D341Med (cell line): ENCODE data around the gene SNRNP25.

Experiments used
- DNase-seq: peaks from one replicate; pipeline ENCODE4 v3.0.0; 2012; ENCODE audit warnings: low spot score

The SNRNP25 gene

DNA sequence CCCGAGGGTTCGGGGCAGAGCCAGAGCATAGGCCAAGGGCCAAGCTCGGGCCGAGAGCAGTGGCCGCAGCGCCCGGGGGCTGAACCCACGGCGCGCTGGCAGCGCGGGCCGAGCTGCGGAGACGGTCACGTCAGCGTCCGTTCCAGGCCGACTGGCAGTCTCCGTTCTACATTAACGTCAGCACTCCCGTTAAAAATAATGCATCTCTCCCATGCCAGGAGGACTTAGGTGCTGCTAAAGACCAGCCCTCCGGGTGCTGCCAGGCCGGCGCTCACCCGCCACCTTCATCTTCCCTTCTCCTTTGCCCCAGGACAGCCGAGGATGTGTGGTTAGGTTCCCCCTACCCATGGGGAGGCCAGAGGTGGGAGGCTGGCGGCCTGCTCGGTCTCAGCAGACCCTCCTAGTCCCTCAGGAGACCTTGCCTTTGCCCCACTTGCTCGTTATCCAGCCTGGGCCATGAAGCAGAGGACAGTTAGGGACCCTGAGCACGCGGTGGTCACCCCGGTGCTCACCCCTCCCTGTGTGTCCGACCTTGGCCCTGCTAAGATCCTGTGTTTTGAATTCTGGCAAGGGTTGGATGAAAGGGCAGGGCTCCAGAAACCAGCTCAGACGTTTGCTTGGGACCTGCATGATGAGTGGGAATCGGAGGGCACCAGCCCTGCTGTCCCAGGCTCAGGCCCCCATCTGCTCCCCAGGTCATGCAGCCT lies 25.0 kb downstream of the SNRNP25 start:
- no peak for DNase-seq

DNA sequence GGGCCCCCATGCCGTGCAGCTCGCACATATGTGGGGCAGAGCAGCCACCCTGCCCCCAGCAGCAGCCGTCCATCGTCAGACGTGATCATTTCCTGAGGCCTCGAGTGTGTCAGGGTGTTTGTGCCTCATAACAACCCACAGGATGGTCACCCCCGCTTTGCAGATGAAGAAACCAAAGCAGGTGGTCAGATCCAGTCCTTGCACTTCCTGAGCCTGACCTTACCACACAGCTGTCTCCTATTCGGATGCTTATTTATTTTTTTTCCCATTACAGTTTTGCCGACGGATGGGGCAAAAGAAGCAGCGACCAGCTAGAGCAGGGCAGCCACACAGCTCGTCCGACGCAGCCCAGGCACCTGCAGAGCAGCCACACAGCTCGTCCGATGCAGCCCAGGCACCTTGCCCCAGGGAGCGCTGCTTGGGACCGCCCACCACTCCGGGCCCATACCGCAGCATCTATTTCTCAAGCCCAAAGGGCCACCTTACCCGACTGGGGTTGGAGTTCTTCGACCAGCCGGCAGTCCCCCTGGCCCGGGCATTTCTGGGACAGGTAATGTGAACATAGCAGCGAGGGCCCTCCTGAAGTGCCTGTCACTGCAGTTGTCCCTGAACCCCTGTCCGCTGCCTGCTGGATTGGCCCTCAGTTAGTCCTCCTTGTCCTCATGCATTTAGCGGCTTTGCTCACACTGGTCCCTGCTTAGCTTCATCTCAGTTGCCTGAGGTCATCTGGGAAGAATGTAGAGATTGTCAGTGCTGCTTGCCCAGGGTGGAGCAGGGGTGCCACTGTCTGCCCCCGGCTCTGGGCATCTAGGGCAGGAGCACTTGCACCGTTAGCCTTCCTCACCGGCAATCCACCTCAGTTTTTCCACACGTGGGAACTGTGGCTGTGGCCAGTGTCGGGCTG lies 25.8 kb downstream of the SNRNP25 start:
- DNase-seq = no peak

DNA sequence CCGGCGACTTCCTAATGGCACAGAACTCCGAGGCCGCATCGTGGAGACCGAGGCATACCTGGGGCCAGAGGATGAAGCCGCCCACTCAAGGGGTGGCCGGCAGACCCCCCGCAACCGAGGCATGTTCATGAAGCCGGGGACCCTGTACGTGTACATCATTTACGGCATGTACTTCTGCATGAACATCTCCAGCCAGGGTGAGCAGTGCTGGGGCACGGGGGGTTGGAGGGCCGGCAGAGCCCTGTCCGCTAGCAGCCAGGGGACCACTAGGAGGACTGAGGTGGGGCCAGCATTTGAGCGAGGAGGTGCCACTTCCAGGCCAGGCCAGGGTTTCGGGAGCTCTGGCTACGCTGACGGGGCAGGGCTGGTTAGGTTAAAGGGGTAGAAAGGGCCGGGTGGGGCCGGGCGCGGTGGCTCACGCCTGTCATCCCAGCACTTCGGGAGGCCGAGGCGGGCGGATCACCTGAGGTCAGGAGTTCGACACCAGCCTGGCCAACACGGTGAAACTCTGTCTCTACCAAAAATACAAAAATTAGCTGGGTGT lies 29.5 kb downstream of the SNRNP25 start:
- DNase-seq = no peak

DNA sequence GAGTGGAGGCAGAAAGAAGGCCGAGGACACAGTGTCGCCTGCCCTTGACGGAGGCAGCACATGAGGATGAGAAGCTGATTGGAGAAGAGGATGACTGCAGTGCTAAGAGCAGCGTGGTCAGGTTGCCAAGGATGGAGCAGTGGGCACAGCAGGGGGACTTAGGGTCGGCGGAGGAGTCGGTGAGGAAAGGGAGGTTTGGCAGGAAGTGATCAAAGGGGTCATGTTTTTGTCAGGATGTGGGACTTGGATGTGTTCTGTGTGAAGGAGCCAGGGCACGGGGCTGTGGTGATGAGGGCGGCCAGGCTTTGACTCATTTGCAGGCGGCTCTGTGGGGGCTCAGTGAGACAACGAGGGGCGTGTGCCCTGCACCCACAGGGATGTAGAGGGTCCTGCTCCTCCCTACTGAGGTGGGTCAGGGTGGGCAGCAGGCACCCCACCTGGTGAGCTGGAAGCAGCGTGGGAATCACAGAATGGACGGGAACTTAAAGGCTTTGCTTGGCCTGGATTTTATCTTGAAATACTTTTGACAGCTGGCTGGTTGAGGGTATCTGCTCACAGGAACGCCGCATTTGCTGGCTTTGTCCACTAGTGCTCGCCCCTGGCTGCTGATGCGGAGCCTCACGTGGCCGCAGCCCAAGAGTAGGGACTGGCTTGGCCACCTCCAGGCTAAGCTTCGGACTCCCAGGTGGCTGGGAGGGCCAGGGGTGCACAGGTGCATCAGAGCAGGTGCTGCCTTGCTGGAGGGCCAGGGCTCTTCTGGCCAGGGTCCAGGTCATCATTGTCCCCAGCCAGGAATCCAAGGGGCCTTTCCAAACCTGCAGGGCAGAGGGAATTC lies 30.4 kb downstream of the SNRNP25 start:
- DNase-seq = no peak

DNA sequence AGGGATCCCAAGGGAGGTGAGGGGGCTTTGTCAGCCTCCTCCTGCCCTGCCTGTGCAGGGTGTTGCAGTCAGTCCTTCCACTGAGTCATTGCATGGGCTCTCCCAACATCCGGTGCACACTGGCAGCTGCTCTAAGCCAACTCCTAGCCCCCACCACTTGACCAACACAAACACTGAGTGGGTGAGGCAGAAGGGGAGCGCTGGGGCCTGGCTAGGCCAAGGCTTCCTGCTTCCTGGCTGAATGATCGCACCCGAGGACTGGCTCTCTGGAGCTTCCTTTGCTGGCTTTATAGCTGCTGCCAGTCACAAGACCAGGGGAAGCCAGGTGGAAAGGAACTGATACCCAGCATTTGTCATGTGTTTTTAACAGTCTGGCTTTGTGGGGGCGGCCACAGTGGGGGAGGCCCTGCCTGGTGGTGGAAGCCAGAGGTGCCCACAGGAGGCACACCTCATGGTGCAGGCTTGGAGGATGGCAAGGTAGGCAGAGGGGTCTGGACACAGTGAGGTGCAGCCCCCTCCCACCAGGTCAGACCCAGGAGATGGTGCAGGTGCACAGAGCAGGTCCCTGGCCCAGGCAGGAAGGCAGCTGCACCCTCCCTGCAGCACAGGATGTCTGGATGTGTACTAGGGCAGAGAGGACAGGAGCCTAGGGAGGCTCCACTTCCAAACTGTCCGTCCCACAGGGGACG lies 31.2 kb downstream of the SNRNP25 start:
- no peak for DNase-seq

DNA sequence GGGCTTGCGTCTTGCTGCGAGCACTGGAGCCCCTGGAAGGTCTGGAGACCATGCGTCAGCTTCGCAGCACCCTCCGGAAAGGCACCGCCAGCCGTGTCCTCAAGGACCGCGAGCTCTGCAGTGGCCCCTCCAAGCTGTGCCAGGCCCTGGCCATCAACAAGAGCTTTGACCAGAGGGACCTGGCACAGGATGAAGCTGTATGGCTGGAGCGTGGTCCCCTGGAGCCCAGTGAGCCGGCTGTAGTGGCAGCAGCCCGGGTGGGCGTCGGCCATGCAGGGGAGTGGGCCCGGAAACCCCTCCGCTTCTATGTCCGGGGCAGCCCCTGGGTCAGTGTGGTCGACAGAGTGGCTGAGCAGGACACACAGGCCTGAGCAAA lies 31.8 kb downstream of the SNRNP25 start:
- no peak for DNase-seq

DNA sequence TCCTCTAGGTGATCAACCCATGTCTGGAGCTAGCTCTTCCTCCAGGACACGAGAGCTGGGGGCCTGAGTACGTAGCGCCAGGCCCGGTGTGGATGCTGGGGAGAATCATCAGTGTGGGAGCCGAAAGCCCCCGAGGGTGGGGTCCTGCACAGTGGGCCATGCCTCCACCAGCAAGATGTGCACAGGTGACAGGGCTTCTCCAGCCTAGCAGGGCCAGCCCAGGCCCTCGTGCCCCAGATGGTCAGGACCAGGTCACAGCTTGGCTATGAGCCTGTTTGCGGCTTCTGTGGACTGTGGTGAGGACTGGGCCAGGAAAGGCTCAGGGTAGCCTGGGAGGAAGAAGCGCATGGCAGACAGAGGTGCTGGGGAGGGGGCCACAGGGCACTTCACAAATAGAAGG lies 32.2 kb downstream of the SNRNP25 start:
- DNase-seq = no peak

DNA sequence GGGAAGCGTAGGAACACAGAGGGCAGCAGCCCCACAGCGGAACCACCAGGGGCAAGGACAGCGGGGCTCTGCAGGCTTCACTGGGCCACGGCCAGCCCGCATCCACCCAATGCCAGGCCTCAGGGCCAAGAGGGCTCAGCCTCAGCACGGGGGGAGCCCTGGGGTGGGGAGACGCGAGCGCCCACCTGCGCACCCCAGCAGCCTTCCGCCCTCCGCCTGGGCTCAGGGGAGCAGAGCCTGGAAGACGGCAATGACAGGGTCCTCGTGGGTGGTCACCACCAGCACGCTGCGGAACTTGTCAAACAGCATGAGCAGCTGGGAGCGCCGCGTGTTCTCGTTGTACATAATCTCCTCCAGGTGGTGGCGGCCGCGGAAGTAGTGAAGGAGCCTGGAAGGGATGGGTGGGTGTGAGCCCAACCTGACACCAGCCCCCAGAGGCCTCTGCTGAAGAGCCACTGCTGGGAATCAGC lies 32.9 kb downstream of the SNRNP25 start:
- DNase-seq = no peak

DNA sequence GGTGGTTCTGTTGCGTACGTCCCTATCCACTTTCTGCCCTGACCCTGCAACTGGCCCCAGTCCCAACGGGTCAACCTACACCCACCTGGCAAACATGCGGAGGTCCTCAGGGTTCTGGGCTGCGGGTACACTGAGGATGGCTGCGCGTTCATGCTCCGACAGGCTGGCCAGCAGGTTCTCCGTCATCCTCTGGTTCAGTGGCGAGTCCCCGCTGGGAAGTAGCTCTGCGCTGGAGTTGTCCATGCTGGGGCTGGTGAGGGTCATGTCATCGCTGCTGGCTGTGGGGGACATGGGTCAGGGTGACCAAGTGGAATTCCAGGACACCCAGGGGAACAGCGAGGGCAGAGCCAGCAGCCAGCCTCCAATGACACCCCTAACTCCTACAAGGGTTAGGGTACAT lies 35.0 kb downstream of the SNRNP25 start:
- no peak for DNase-seq

DNA sequence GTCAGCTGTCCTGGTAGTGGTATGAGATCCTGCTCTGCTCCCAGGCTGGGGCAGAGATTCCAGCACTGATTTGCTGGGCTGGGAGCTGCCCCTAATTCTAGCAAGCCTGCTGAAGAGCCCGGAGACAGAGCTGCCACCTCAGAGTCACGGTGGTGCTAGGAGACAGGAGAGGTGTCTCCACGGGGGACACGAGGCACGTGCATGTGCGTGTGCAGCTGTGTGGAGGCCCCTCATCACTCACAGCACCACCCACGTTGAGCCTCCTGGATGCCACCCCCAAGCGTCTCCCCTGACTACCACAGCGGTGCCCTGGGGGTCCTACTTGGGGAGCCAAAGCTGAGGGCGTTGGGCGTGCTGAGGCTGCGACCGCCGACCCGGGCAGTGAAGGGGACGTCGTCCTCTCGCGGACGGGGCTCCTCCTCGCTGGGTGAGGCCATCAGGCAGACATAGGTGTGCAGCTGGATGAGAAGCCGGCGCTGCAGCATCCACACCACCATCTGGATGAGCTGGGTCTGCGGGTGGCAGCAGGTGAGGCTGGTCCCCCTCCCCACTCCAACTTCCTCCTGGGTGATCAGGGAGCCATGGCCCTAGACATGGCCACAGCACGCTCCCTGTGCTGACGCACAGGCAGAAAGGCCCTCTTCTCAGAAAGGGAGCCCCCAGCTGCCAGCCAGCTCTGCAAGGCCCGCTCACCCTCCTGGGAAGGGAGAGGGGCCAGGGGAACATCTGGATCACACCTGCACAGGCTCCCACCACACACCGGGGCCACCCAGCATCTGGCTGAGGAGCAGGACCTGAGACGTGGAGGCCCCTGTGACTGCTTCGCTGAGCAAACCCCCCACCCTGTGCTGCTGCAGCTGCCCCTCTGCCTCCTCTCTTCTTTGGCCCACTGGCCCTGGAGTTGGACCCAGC lies 36.0 kb downstream of the SNRNP25 start:
- no peak for DNase-seq

DNA sequence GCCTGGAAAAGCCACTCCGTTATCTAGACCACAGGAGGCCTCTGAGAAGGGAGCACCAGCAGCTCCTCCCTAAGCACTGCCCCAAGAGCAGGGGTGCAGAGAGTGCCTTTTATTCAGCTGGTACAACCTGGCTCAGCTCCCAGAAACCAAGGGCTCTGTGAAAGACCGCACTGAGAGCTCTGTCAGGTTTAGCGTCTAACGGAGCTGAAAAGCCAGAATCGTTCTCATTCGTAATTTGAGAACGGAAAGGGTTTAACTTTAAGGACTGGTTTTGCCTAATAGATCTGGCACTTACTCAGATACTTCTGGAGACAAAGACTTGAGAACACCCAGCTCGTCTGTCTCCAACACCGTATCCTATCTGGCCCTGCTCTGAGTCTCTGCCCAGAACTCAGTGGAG lies 37.9 kb downstream of the SNRNP25 start:
- DNase-seq = no peak

DNA sequence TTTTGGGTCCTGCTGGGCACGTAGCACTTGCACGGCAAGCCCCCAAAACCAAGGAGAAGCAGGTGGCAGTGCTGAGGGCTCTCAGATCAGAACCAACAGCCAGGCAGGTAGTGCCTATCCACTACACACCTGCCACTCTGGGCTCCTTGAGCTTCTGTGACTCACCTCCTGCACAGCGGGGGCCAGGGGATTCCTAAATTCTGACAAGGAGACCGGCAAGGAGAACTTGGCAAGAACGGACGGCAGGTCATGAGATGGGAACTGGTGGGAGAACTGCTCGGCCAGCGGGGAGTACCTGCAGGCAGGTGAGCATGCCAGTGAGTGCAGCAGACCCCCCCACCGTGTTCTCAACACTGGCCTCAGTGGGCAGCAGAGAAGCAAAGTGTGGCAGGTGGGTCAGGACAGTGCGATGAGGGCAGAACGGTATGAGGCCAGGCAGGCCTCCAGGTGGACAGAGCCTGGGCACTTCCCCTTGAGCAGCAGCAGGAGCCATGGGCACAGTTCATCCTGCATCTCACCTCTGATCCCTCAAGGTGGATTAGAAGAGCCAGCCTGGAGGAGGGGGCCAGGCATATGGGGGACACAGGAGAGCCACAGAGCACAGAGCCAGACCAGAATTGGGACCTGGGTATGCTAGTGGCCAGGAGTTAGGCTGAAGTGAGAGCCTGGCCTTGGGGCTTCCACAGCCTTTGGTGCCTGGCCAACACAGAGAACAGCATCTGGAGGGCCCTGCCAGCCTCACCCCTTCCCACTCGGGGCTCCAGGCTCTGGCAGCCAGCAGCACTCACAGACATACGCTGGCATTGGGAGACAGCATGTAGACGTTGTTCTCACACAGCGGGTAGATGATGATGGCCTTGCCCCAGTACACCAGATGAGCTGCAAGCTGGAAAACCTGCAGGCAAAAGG lies 39.1 kb downstream of the SNRNP25 start:
- no peak for DNase-seq

DNA sequence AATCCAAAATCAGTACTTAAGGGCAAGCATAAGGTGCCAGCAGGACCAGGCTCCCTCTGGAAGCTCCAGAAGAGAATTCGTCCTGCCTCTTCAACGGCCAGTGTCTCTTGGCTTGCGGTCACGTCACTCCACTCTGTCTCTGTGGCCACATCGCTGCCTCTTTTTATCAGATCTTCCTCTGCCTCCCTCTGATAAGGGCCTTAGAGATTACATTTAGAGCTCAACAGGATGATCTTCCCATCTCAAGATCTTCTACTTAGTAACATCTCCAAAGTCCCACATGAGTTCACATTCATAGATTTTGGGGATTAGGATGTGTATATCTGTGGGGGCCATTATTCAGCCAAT lies 41.3 kb downstream of the SNRNP25 start:
- DNase-seq = no peak

DNA sequence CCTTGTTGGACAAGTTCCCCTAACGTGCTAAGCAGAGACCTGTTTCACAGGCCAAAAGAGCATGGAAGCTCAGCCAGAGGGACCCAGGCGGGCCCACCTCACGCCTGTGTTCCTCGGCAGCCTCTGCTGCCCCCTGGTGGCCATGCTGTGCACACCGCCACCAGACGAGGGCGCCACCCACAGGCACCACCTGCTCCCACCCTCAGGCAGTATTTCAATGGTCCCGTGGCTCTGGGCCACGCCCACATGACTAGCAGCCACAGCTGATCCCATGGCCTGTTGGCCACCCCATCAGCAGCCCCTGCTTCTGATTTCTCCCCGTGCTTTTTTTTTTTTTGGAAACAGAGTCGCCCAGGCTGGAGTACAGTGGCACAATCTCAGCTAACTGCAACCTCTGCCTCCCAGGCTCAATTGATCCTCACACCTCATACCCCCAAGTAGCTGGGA lies 43.3 kb downstream of the SNRNP25 start:
- DNase-seq = peak; percentile 93

DNA sequence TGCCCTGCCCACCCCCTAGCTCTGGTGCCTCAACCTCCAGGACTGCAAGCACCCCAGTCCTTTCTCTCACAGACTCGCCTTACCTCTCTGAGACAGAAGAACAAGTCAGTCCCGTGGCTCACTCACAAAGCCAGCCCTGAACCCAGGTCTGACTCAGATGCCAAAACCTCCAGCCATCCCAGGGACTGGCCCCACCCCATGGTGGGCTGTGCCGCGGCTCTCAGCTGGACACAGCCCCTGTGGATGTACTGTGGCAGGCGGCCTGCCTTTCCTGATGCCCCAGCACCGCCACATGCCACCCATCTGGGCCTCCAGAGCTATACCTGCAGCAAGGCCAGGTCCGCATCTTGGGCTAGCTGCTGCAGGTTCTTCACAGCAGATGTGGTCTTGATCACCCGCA lies 44.2 kb downstream of the SNRNP25 start:
- no peak for DNase-seq

DNA sequence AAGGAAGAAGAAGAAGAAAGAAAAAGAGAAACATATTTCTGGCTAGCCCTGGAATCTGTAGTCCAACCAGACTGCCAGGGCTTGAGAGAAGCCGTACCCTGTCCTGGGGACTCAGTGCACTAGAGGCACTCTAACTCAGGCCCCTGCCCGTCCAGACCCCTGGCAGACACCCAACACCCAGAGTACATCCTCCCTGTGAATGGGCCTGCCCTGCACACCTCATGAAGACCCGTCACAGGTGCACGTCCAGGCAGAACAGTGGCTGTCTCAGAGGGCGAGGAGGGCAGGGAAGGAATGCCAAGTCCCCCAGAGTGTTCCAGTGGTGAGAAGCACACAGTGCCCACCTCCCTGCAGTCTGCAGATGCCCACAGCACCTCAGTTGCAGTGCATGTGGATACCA lies 47.4 kb downstream of the SNRNP25 start:
- DNase-seq = no peak

DNA sequence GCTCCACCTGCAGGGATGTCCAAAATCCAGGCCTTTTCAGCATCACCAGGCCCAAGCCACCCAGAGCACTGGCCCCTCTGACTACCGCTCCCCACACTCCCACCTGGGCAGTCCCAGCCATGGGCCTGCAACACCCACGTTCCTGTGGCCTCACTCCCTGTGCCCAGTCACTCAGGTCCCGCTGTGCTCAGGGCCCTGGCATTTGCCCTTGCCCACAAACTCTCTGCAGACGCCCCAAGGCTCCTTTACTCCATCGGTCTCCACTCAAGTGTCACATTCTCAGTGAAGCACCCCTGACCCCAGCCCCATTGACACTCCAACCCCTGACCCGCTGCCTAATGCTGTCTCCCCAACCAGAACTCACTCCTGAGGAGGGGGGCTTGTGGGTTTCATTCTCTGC lies 48.0 kb downstream of the SNRNP25 start:
- no peak for DNase-seq

DNA sequence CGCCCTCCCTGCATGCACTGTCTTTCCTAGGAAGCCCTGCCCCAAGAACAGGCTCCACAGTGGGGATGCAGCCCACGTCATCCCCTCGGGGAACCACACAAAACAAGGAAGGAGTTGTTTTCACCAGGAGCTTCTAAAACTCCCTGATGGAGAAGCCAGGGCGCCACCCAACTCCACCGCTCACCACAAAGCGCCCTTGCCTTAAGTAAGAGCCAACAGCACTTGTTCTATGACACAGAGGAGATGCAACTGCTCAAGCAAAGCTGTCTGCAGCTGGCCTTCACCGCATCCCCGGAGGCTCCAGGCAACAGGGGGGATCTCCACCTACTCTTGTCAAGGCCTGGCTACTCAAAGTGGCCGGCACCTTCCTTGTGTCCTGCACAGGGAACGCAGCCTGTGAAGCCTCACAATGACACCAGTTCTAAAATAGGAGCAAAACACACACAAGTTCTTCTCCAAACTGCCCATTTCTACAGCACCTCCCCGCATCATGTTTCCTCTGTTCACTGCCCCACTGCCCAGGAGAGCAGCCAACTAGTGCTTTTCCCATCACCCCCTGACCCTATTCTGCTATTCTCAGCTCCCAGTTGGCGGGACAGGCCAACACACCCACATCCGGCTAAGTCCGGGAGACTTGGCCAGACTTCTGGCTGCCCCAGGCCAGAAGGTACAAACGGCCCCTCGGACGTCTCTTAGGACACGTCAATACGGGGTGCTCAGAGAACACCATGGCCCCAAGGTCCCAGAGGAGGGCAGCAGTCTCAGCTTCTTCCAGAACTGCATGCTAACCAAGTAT lies 48.6 kb downstream of the SNRNP25 start:
- DNase-seq = no peak

DNA sequence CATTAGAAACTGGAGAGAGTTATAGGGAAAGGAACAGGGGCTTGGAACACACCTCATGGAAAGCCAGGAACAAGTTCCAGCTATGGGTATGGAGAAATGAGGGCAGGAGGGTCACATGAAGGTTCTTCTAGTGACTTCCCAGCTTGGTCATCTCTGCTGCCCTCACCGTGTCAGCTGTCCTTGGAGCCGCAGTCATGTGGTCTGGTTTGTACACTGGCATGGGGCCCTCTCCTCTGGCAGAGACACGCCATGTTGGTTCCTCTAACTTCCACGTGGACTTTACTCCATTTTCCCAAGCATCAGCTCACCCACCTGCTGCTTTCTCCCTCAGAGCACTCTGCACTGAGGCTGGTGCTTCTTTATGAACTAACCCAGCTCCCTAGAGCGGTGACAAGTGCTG lies 50.7 kb downstream of the SNRNP25 start:
- DNase-seq = no peak
